H9 (cell line): Measurements from ENCODE around the gene DOCK2. TPM values are rescaled to one million over a fixed set of nuclear protein-coding genes. Genes with fewer than 3 reads are reported as not detected.

ENCODE experiments used
- DNase-seq: peaks from one replicate; pipeline ENCODE4 v3.0.0-alpha.2; 2017
- H2AFZ ChIP-seq: one replicate; pipeline ENCODE4 v1.6.1; 2013; ENCODE audit warnings: mild to moderate bottlenecking, low read length, control low read depth, moderate library complexity
- H2AK5ac ChIP-seq: 2 replicates; pipeline ENCODE4 v1.6.1; 2013; ENCODE audit warnings: low read length, control low read depth, mixed read lengths; ENCODE audit not compliant: insufficient read length
- H2BK120ac ChIP-seq: one replicate; pipeline ENCODE4 v1.6.1; 2013; ENCODE audit warnings: low read depth, mild to moderate bottlenecking, low read length, control low read depth, inconsistent platforms; ENCODE audit not compliant: poor library complexity, severe bottlenecking
- H2BK12ac ChIP-seq: 2 replicates; pipeline ENCODE4 v1.6.1; 2013; ENCODE audit warnings: low read length, control low read depth, mixed read lengths, low read depth; ENCODE audit not compliant: insufficient read length
- H2BK15ac ChIP-seq: 2 replicates; pipeline ENCODE4 v1.6.1; 2013; ENCODE audit warnings: low read depth, low read length, control low read depth
- H2BK20ac ChIP-seq: one replicate; pipeline ENCODE4 v1.6.1; 2013; ENCODE audit warnings: low read depth, mild to moderate bottlenecking, low read length, control low read depth, inconsistent platforms; ENCODE audit not compliant: poor library complexity, severe bottlenecking
- H2BK5ac ChIP-seq: 2 replicates; pipeline ENCODE4 v1.6.1; 2013; ENCODE audit warnings: low read length, control low read depth, mixed read lengths; ENCODE audit not compliant: insufficient read length
- H3K14ac ChIP-seq: 2 replicates; pipeline ENCODE4 v1.6.1; 2013; ENCODE audit warnings: low read length, control low read depth; ENCODE audit not compliant: insufficient read depth
- H3K18ac ChIP-seq: 2 replicates; pipeline ENCODE4 v1.6.1; 2013; ENCODE audit warnings: low read depth, mild to moderate bottlenecking, mixed read lengths, low read length, control low read depth; ENCODE audit not compliant: insufficient read length
- H3K23ac ChIP-seq: 2 replicates; pipeline ENCODE4 v1.6.1; 2013; ENCODE audit warnings: low read length, control low read depth, mixed read lengths, low read depth; ENCODE audit not compliant: insufficient read length
- H3K23me2 ChIP-seq: 2 replicates; pipeline ENCODE4 v1.6.1; 2013; ENCODE audit warnings: low read depth, mild to moderate bottlenecking, mixed read lengths, low read length, control low read depth; ENCODE audit not compliant: insufficient read length, poor library complexity, severe bottlenecking
- H3K27ac ChIP-seq: 2 replicates; pipeline ENCODE4 v1.5.1; 2013; ENCODE audit warnings: low read length, control low read depth, mixed read lengths, low read depth; ENCODE audit not compliant: insufficient read length
- H3K27me3 ChIP-seq: 2 replicates; pipeline ENCODE4 v1.6.1; 2013; ENCODE audit warnings: low read length, control low read depth, inconsistent platforms; ENCODE audit not compliant: insufficient read depth
- H3K4ac ChIP-seq: 2 replicates; pipeline ENCODE4 v1.6.1; 2013; ENCODE audit warnings: low read depth, mild to moderate bottlenecking, control low read depth, inconsistent platforms, low read length, moderate library complexity
- H3K4me1 ChIP-seq: 2 replicates; pipeline ENCODE4 v1.6.1; 2013; ENCODE audit warnings: low read length, control low read depth, inconsistent platforms; ENCODE audit not compliant: insufficient read depth
- H3K4me2 ChIP-seq: 2 replicates; pipeline ENCODE4 v1.6.1; 2013; ENCODE audit warnings: low read length, control low read depth, mixed read lengths; ENCODE audit not compliant: insufficient read length, insufficient read depth
- H3K56ac ChIP-seq: 2 replicates; pipeline ENCODE4 v1.6.1; 2013; ENCODE audit warnings: low read depth, mild to moderate bottlenecking, mixed read lengths, low read length, control low read depth; ENCODE audit not compliant: insufficient read length
- H3K79me1 ChIP-seq: 2 replicates; pipeline ENCODE4 v1.6.1; 2013; ENCODE audit warnings: low read depth, mild to moderate bottlenecking, moderate library complexity, low read length, control low read depth, inconsistent platforms; ENCODE audit not compliant: insufficient read depth, poor library complexity, severe bottlenecking
- H3K79me2 ChIP-seq: 2 replicates; pipeline ENCODE4 v1.6.1; 2013; ENCODE audit warnings: low read length, control low read depth, inconsistent platforms; ENCODE audit not compliant: insufficient read depth
- H3K9ac ChIP-seq: 2 replicates; pipeline ENCODE4 v1.6.1; 2013; ENCODE audit warnings: low read length, control low read depth, mixed read lengths; ENCODE audit not compliant: insufficient read length; ENCODE audit errors: extremely low read depth
- H3K9me3 ChIP-seq: one replicate; pipeline ENCODE4 v1.6.1; 2013; ENCODE audit warnings: low read depth, low read length, inconsistent platforms; ENCODE audit not compliant: control insufficient read depth
- H3T11ph ChIP-seq: one replicate; pipeline ENCODE4 v1.6.1; 2013; ENCODE audit warnings: mild to moderate bottlenecking, low read length, control low read depth, inconsistent platforms
- H4K20me1 ChIP-seq: one replicate; pipeline ENCODE4 v1.6.1; 2013; ENCODE audit not compliant: control insufficient read depth, insufficient read length, insufficient read depth
- H4K5ac ChIP-seq: 2 replicates; pipeline ENCODE4 v1.6.1; 2013; ENCODE audit warnings: low read depth, mild to moderate bottlenecking, mixed read lengths, low read length, control low read depth; ENCODE audit not compliant: insufficient read length
- H4K8ac ChIP-seq: replicated peaks from 2 replicates; pipeline ENCODE4 v1.6.1; 2013; ENCODE audit warnings: low read length, control low read depth, mixed read lengths, low read depth; ENCODE audit not compliant: insufficient read length
- H4K91ac ChIP-seq: 2 replicates; pipeline ENCODE4 v1.6.1; 2013; ENCODE audit warnings: low read depth, mild to moderate bottlenecking, moderate library complexity, mixed read lengths, low read length, control low read depth; ENCODE audit not compliant: insufficient read length
- H3K27ac Mint-ChIP-seq, 3 experiments: 2 replicates in 2 of 3; 3 replicates in 1 of 3; pipeline ENCODE4 v1.8.0; 2020 to 2021; ENCODE audit warnings: mixed read lengths in 3 of 3, mild to moderate bottlenecking in 1 of 3, moderate library complexity in 1 of 3
- H3K27me3 Mint-ChIP-seq: 2 replicates; pipeline ENCODE4 v1.8.0; 2021; ENCODE audit warnings: low read depth, mild to moderate bottlenecking, moderate library complexity, mixed read lengths
- H3K36me3 Mint-ChIP-seq, 3 experiments: 2 replicates in 2 of 3; 3 replicates in 1 of 3; pipeline ENCODE4 v1.8.0; 2020 to 2021; ENCODE audit warnings: low read depth in 3 of 3, mixed read lengths in 3 of 3; ENCODE audit not compliant: insufficient read depth in 1 of 3
- H3K4me1 Mint-ChIP-seq, 2 experiments: 2 replicates each; pipeline ENCODE4 v1.8.0; 2020; ENCODE audit warnings: mixed read lengths in 2 of 2
- H3K4me3 Mint-ChIP-seq, 2 experiments: 2 replicates in 1 of 2; 3 replicates in 1 of 2; pipeline ENCODE4 v1.8.0; 2020 to 2021; ENCODE audit warnings: mild to moderate bottlenecking in 2 of 2, mixed read lengths in 2 of 2, moderate library complexity in 1 of 2
- H3K9me3 Mint-ChIP-seq, 2 experiments: 2 replicates in 1 of 2; 3 replicates in 1 of 2; pipeline ENCODE4 v1.8.0; 2020; ENCODE audit warnings: mild to moderate bottlenecking in 2 of 2, mixed read lengths in 2 of 2, moderate library complexity in 1 of 2
- CTCF ChIP-seq: fragments of 200-600 bp; sonication (generic); conservative IDR thresholded peaks from 3 replicates; pipeline ENCODE4 v1.8.0; 2021; ENCODE audit warnings: antibody characterized with exemption, mild to moderate bottlenecking
- WGBS: extraction: QIAGEN DNeasy Blood & Tissue Kit; methylation state at CpG from one replicate; pipeline ENCODE4 v1.1.7; 2013; ENCODE audit warnings: missing lambda C conversion rate, low lambda C conversion rate, mixed read lengths; ENCODE audit not compliant: insufficient read length; ENCODE audit errors: extremely low coverage; 5-methylcytosine and 5-hydroxymethylcytosine counted together
- total RNA-seq: library from RNA; stranded (reverse); gene quantifications from 2 replicates; pipeline ENCODE4 v1.2.1, GENCODE V29; 2021

The DOCK2 gene
- total RNA-seq, 1 experiment from 2014 or later = 7.8 TPM

GRCh38 chr5:170025853-170026252 is 388.8 kb downstream of the DOCK2 start:
- Histone ChIP-seq H2BK15ac (no peak overlapping the region), H3K27me3 (no peaks in the 10 kb centered on the region), H4K5ac (no peak overlapping the region), H2BK20ac (no peak overlapping the region), H3K4me2 (no peak overlapping the region), H3K4me1 (no peaks in the 10 kb centered on the region), H3K27ac (no peak overlapping the region), H3K79me1 (no peaks in the 10 kb centered on the region), H4K8ac (no peak overlapping the region), H4K20me1 (no peaks in the 10 kb centered on the region), H3K79me2 (no peaks in the 10 kb centered on the region), H3K18ac (no peak overlapping the region), H2AK5ac (no peak overlapping the region), H3K9me3 (no peaks in the 10 kb centered on the region), H3K23me2 (no peaks in the 10 kb centered on the region), H4K91ac (no peak overlapping the region), H3K56ac (no peak overlapping the region), H2BK5ac (no peak overlapping the region), H3K23ac (no peak overlapping the region), H3K9ac (no peak overlapping the region), H3K14ac (no peak overlapping the region), H3T11ph (no peak overlapping the region), H2AFZ (no peak overlapping the region), H2BK12ac (no peak overlapping the region), H3K4ac (no peak overlapping the region), H2BK120ac (no peak overlapping the region)
- no peak for DNase-seq
- Mint-ChIP-seq H3K9me3 (no peaks in the 10 kb centered on the region; a peak in 1 of 5 replicates), H3K4me3 (no peak overlapping the region), H3K4me1 (no peaks in the 10 kb centered on the region; a peak in 1 of 4 replicates), H3K36me3 (no peaks in the 10 kb centered on the region), H3K27ac (no peak overlapping the region), H3K27me3 (peaks cover 5% of the 10 kb centered on the region)
- no peak for TF ChIP-seq CTCF
- WGBS = no CpG with 5 or more reads among the region's 8 CpGs
